ENCODE data around the gene ATP5F1C.

Gene ATP5F1C

DNA sequence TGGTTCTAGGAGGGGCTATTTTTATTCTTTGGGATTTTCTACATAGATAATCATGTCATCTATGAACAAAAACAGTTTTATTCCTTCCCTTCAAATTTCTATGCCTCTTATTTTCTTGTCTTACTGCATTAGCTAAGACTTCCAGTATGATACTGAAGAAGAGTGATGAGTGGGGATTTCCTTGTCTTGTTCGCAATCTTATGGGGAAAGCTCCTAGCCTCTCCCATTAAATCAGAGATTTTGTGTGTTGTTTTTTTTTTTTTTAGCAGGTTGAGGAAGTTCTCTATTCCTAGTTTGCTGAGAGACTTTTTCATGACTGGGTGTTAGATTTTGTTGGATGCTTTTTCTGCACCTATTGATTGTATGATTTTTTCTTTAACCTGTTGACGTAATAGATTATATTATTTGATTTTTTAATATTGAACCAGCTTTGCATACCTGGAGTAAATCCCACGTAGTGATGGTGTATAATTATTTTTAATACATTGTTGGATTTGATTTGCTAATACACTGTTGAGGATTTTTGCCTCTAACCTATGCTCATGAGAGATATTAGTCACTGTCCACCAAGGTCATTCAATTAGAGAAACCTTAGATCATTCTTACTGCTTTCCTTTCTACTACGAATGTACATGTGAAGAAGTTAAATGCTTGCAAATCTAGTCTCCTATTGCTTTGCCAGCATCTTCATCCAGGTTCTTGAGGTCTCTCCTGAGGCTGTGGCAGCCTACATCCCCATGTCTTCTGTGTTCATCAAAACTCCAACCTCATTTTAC is 6.5 kb downstream of the ATP5F1C start:
- Histone ChIP-seq H4K20me1 (ENCODE audit: insufficient read depth) (peaks cover 44% of the 10 kb centered on the region), H3K36me3 (ENCODE audit: insufficient read depth) (peaks cover 8% of the 10 kb centered on the region; the same call in 1 of the 2 replicates), H2AFZ (ENCODE audit: low read depth) (no peak overlapping the region), H3K4me3 (IDR thresholded peaks at IDR 0.05; ENCODE audit: insufficient read depth, low read depth, low read length) (no peak overlapping the region), H3K79me2 (ENCODE audit: insufficient read depth, low read depth) (peaks cover 80% of the 10 kb centered on the region), H3K4me1 (ENCODE audit: low read depth, poor library complexity, severe bottlenecking) (peaks cover 45% of the 10 kb centered on the region), H3K27me3 (ENCODE audit: insufficient read depth, low read depth) (no peaks in the 10 kb centered on the region), H3K27ac (no peak overlapping the region), H3K9ac (no peak overlapping the region), H3K4me2 (no peak overlapping the region)
- TF ChIP-seq, protein P1, sequence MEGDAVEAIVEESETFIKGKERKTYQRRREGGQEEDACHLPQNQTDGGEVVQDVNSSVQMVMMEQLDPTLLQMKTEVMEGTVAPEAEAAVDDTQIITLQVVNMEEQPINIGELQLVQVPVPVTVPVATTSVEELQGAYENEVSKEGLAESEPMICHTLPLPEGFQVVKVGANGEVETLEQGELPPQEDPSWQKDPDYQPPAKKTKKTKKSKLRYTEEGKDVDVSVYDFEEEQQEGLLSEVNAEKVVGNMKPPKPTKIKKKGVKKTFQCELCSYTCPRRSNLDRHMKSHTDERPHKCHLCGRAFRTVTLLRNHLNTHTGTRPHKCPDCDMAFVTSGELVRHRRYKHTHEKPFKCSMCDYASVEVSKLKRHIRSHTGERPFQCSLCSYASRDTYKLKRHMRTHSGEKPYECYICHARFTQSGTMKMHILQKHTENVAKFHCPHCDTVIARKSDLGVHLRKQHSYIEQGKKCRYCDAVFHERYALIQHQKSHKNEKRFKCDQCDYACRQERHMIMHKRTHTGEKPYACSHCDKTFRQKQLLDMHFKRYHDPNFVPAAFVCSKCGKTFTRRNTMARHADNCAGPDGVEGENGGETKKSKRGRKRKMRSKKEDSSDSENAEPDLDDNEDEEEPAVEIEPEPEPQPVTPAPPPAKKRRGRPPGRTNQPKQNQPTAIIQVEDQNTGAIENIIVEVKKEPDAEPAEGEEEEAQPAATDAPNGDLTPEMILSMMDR (conservative IDR thresholded peaks at IDR 0.05; ENCODE audit: low read depth, low read length), result no peak

- no peak overlapping the region for H3K4me3 ChIP-seq (IDR thresholded peaks at IDR 0.05; ENCODE audit: insufficient read depth, low read depth, low read length)
- H3K4me2 ChIP-seq, result no peak overlapping the region
- H3K4me1 ChIP-seq (ENCODE audit: low read depth, poor library complexity, severe bottlenecking), result peaks cover 33% of the 10 kb centered on the region
- H3K27ac ChIP-seq, result no peak overlapping the region
- H3K79me2 ChIP-seq (ENCODE audit: insufficient read depth, low read depth), result peaks cover 68% of the 10 kb centered on the region
- no peaks in the 10 kb centered on the region for H3K27me3 ChIP-seq (ENCODE audit: insufficient read depth, low read depth)
- H3K9ac ChIP-seq, result no peak overlapping the region
- TF ChIP-seq, protein P1 (conservative IDR thresholded peaks at IDR 0.05; ENCODE audit: low read depth, low read length), result no peak
- no peak overlapping the region for H2AFZ ChIP-seq (ENCODE audit: low read depth)
- H3K36me3 ChIP-seq (ENCODE audit: insufficient read depth), result peaks cover 14% of the 10 kb centered on the region; the same call in 1 of the 2 replicates
- peaks cover 34% of the 10 kb centered on the region for H4K20me1 ChIP-seq (ENCODE audit: insufficient read depth)
These were observed 7.6 kb downstream of the ATP5F1C start for GRCh38 chr10:7795605-7796004.

DNA sequence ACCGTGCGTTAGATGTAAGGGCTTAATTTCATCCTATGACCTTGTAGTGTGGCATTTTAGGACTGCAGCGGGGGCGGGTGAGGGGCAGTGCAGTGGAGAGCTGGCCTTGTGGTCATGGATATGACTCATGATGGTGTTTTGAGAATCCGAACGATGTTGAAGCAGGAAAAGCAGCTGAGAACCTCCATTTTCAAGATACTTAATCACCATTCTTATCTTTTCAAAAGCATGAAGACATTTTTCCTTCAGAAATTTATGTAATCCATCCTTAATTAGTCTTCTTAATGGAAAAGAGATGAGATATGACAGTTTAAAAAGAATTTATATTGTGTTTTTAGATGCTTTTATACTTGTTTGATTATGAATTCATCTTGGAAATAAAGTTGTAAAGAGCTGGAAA is 9.6 kb downstream of the ATP5F1C start:
- Histone ChIP-seq H4K20me1 (ENCODE audit: insufficient read depth) (peaks cover 16% of the 10 kb centered on the region; the same call in 1 of the 2 replicates), H3K9ac (no peak overlapping the region), H3K36me3 (ENCODE audit: insufficient read depth) (peaks cover 31% of the 10 kb centered on the region; the same call in 1 of the 2 replicates), H2AFZ (ENCODE audit: low read depth) (no peak overlapping the region), H3K79me2 (ENCODE audit: insufficient read depth, low read depth) (peaks cover 54% of the 10 kb centered on the region), H3K27ac (no peak overlapping the region), H3K4me1 (ENCODE audit: low read depth, poor library complexity, severe bottlenecking) (peaks cover 19% of the 10 kb centered on the region), H3K27me3 (ENCODE audit: insufficient read depth, low read depth) (no peaks in the 10 kb centered on the region), H3K4me2 (no peak overlapping the region), H3K4me3 (IDR thresholded peaks at IDR 0.05; ENCODE audit: insufficient read depth, low read depth, low read length) (no peak overlapping the region)
- TF ChIP-seq, protein P1 (conservative IDR thresholded peaks at IDR 0.05; ENCODE audit: low read depth, low read length), result no peak

DNA sequence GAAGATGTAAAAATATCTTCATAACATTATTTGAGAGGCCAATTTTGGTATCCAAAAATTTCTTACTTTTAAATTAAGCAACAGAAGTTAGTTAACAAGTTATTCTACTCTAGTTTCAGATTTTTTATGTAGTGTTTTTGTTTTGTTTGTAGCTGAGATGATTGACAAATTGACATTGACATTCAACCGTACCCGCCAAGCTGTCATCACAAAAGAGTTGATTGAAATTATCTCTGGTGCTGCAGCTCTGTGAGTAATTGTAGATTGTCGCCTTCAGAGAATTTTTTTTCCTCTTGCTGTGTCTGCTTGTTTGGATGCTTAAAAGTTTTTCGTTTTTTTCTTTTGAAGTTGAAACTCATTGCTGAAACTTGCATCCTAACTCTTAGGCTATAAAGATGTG is 14.6 kb downstream of the ATP5F1C start:
- no peaks in the 10 kb centered on the region for H3K4me1 ChIP-seq (ENCODE audit: low read depth, poor library complexity, severe bottlenecking)
- TF ChIP-seq, protein P1 (conservative IDR thresholded peaks at IDR 0.05; ENCODE audit: low read depth, low read length), result no peak
- no peak overlapping the region for H3K4me3 ChIP-seq (IDR thresholded peaks at IDR 0.05; ENCODE audit: insufficient read depth, low read depth, low read length)
- peaks cover 30% of the 10 kb centered on the region; the same call in 1 of the 2 replicates for H3K36me3 ChIP-seq (ENCODE audit: insufficient read depth)
- peaks cover 4% of the 10 kb centered on the region; the same call in 1 of the 2 replicates for H4K20me1 ChIP-seq (ENCODE audit: insufficient read depth)
- H3K27ac ChIP-seq, result no peak overlapping the region
- H3K4me2 ChIP-seq, result no peak overlapping the region
- H3K9ac ChIP-seq, result no peak overlapping the region
- 0 out of 2 replicates have a peak, but pooled peaks cover 8% of the 10 kb centered on the region for H3K79me2 ChIP-seq (ENCODE audit: insufficient read depth, low read depth)
- H2AFZ ChIP-seq (ENCODE audit: low read depth), result no peak overlapping the region
- no peaks in the 10 kb centered on the region for H3K27me3 ChIP-seq (ENCODE audit: insufficient read depth, low read depth)
